ENCODE measurements around the gene BCDIN3D.

Gene BCDIN3D

DNA sequence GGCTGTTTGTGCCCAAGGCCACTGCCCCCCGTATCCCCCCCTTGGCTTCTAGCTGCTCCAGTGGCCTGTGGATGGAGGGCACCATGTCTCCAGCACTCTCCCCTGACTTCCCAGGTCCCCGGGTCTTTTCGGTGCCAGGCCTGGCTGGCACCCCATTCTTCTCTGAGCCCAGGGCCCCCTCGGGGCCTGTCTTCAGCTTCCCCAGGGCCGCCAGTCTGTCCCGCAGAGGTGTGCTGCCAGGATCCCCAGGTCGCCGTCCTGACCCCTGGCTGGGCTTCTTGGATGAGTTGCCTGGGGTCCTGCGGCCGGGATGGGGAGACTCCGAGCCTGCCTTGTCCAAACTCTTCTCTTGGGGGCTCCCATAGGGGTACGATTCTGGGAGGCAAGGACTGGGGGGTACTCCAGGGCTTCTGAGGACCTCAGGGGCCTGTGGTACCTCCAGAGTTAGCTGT is 47.2 kb downstream of the BCDIN3D start:
- no peak for DNase-seq

- no peak for DNase-seq
These were observed 47.9 kb downstream of the BCDIN3D start for GRCh38 chr12:49794811-49795653.

DNA sequence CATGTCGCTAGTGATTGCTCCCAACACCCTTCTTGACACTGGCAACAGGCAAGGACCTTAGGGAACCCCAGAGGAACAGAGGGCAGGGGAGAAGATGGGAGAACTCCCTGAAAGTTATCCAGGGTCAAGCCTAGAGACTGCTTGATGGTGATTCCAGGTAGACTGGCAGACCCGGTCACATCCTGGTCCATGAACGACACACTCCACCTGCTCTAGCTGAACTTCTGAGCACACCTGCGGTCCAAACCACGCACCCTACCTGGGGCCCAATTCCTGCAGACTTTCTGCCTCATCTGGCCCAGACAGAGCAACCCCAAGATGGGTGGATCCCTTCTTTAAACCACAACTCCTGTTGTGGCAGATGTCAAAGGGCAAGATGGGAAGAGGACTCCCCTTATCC is 48.9 kb downstream of the BCDIN3D start:
- DNase-seq: no peak

GRCh38 chr12:49793620-49794019 is 49.3 kb downstream of the BCDIN3D start:
- DNase-seq: no peak

DNA sequence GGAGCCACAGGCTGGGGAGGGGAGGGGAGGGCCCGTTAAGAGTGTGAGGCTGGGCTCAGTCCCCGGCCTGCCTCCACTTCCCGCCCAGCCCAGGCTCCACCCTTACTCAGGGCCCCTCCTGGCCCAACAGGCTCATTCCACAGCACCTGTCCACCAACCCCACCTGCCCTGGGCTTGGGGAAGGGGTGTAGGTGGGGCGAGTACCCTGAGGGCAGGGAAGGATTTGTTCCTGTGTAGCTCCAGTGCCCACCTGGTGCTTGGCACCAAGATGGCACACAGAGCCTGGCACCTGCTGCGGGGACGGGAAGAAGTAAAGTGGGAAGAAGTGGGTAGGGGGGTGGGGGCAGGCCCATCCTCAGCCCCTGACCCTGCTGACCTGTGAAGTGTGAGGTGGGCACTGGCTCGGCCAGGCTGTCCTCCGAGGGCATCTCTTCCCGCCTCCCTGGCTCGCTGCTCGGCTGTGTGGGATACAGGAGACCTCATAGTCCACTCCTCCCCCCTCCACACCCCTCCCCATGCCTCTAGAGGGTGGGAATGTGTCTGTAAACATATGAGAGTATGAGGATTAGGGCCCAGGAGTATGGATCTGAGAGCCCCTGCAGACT is 49.8 kb downstream of the BCDIN3D start:
- DNase-seq: no peak

DNA sequence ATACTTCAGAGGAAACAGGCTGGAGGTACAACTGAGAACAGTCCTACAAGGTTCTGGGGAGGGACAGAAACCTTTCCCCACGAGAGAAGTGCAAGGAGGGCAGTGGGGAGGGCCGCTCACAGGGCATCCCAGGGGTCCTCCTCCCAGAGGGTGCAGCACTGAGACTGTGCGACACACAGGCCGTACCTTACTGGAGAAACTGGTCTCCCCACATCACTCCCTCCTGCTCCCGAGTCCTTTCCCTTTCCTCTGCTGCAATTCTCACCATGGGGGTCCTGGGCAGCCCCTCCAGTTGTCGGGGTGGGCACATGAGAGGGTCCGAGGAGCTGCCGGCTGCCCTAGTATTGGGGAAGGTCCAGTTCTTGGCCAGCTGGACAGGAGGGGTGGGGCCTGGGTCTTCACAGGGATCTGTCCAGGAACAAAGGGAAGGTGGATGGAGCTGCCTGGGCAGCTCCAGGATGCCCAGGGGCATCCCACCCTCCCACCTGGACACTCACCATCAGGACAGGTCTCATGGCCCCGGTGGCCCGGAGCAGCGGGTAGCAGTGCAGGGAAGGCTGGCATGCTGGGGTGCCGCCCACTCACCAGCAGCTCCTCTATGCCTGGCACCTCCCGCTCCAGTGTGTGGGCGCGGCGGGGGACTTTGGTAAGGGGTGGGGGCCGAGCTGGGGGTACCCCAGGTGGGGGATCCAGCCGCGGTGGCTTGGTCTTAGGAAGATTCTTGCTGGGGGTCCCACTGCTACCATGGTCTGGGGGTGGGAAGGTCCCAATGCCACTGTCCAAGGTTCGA is 50.5 kb downstream of the BCDIN3D start:
- DNase-seq: no peak

- no peak for DNase-seq
These were observed 51.2 kb downstream of the BCDIN3D start for GRCh38 chr12:49791700-49792099.

- no peak for DNase-seq
These were observed 52.0 kb downstream of the BCDIN3D start for GRCh38 chr12:49790741-49791555.

- DNase-seq: no peak
These were observed 52.9 kb downstream of the BCDIN3D start for GRCh38 chr12:49789992-49790391.

- no peak for DNase-seq
These were observed 55.2 kb downstream of the BCDIN3D start for GRCh38 chr12:49787672-49788071.
